Mesendoderm (in vitro differentiated cells): ENCODE measurements around the gene BPIFB3.

Experiments
- DNase-seq: peaks from one replicate; pipeline ENCODE4 v3.0.0; 2013
- H2AK5ac ChIP-seq: 2 replicates; pipeline ENCODE4 v1.6.1; 2013; ENCODE audit warnings: low read length, inconsistent platforms
- H2BK120ac ChIP-seq: 2 replicates; pipeline ENCODE4 v1.6.1; 2013; ENCODE audit warnings: low read depth, mild to moderate bottlenecking, low read length, moderate library complexity, mixed read lengths
- H2BK15ac ChIP-seq: replicated peaks from 2 replicates; pipeline ENCODE4 v1.6.1; 2013; ENCODE audit warnings: low read depth, mild to moderate bottlenecking, moderate library complexity
- H2BK5ac ChIP-seq: 2 replicates; pipeline ENCODE4 v1.6.1; 2013; ENCODE audit warnings: low read length, inconsistent platforms
- H3K18ac ChIP-seq: 2 replicates; pipeline ENCODE4 v1.6.1; 2013; ENCODE audit warnings: mild to moderate bottlenecking, low read length, mixed read lengths
- H3K23ac ChIP-seq: one replicate; pipeline ENCODE4 v1.6.1; 2013; ENCODE audit warnings: low read length
- H3K27ac ChIP-seq: 2 replicates; pipeline ENCODE4 v1.5.1; 2013; ENCODE audit warnings: low read depth, mild to moderate bottlenecking, inconsistent platforms, low read length, moderate library complexity
- H3K27me3 ChIP-seq: 2 replicates; pipeline ENCODE4 v1.6.1; 2013; ENCODE audit warnings: low read length, control low read depth, mild to moderate bottlenecking, inconsistent platforms; ENCODE audit not compliant: insufficient read depth, poor library complexity
- H3K36me3 ChIP-seq: 2 replicates; pipeline ENCODE4 v1.6.1; 2013; ENCODE audit warnings: low read length, inconsistent platforms; ENCODE audit not compliant: control insufficient read depth, insufficient read depth
- H3K4ac ChIP-seq: one replicate; pipeline ENCODE4 v1.6.1; 2013; ENCODE audit warnings: low read depth, mild to moderate bottlenecking, low read length, moderate library complexity
- H3K4me1 ChIP-seq: 2 replicates; pipeline ENCODE4 v1.6.1; 2013; ENCODE audit warnings: low read depth, low read length, inconsistent platforms; ENCODE audit not compliant: control insufficient read depth
- H3K4me2 ChIP-seq: 2 replicates; pipeline ENCODE4 v1.6.1; 2013; ENCODE audit warnings: low read length
- H3K4me3 ChIP-seq: 2 replicates; pipeline ENCODE4 v1.5.1; 2013; ENCODE audit warnings: mild to moderate bottlenecking, low read length
- H3K56ac ChIP-seq: one replicate; pipeline ENCODE4 v1.6.1; 2013; ENCODE audit warnings: low read length
- H3K79me1 ChIP-seq: 2 replicates; pipeline ENCODE4 v1.6.1; 2013; ENCODE audit warnings: low read length, inconsistent platforms
- H3K79me2 ChIP-seq: 2 replicates; pipeline ENCODE4 v1.6.1; 2013; ENCODE audit warnings: mild to moderate bottlenecking, low read length; ENCODE audit not compliant: control insufficient read depth, insufficient read depth
- H3K9ac ChIP-seq: 2 replicates; pipeline ENCODE4 v1.6.1; 2013; ENCODE audit warnings: low read length, inconsistent platforms
- H4K5ac ChIP-seq: one replicate; pipeline ENCODE4 v1.6.1; 2013; ENCODE audit warnings: low read length
- H4K8ac ChIP-seq: one replicate; pipeline ENCODE4 v1.6.1; 2013; ENCODE audit warnings: low read depth, mild to moderate bottlenecking, control low read depth, low read length, moderate library complexity
- WGBS: extraction: QIAGEN DNeasy Blood & Tissue Kit; methylation state at CpG from one replicate; pipeline ENCODE4 v1.1.7; 2013; ENCODE audit warnings: low lambda C conversion rate, missing lambda C conversion rate; ENCODE audit not compliant: insufficient coverage; ENCODE audit errors: extremely low coverage; 5-methylcytosine and 5-hydroxymethylcytosine counted together

The BPIFB3 gene

DNA sequence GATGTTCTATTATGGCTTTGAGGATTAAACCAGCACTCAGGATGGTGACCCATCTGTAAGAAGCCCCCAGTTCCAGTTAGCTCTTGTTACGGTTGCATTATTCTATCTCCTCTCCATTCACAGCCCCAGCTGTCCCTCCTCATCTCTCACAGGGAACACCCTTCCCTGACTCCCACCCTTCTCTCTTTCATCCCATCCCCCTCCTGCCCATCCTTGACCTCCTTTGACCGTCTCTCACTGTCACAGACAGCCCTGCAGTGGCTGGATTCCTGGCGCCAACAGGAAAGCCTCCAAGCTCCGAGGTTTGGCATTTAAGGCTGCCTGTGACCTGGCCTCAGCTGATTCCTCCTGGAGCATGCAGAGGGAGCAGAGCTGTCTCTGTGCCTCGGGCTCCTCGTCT lies 21.6 kb downstream of the BPIFB3 start:
- Histone ChIP-seq H3K27me3 (no peaks in the 10 kb centered on the region), H3K23ac (no peak overlapping the region)
- WGBS: no CpG with 5 or more reads among the region's 6 CpGs

DNA sequence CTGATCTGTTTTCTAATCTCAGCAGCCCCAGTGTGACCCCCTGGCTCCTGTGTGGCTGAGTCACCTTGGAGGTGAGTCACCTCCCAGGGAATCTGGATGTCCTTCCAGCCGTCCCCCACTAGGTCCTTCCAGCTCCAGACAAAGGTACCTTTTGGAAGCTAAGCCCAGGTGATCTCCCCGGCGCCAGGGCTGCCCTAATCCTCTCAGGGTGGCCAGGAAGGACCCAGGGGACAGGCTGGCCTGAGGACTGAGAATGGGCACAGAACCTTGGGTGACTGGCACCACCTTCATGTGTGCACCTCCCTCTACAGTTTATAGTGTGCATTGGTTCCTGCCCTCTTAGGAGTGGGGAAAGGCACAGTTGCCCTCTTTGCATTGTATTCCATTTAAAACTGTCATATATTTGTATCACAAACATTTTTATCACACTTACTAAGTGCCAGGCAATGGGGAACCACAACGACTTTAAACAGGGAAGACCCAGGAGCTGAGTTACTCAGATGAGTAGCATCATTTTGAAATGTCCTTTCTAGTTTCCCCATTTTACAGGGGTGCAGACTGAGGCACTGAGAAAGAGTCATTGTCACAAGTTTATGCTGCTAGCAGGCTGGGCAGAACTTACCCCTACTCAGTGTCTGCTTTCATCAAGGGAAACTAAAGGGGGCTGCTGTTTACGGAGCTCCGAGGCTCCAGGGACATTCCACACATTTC lies 23.1 kb downstream of the BPIFB3 start:
- Histone ChIP-seq H4K8ac (no peak overlapping the region), H3K4me3 (no peak overlapping the region), H3K4me1 (no peaks in the 10 kb centered on the region), H2BK120ac (no peak overlapping the region), H3K79me1 (no peaks in the 10 kb centered on the region), H3K18ac (peak overlapping the region; percentile 19), H3K4me2 (no peak overlapping the region), H2BK5ac (no peak overlapping the region), H3K79me2 (no peaks in the 10 kb centered on the region), H3K36me3 (no peaks in the 10 kb centered on the region), H2AK5ac (no peak overlapping the region), H3K27me3 (no peaks in the 10 kb centered on the region), H3K9ac (no peak overlapping the region), H3K27ac (no peak overlapping the region), H3K23ac (no peak overlapping the region), H2BK15ac (no peak overlapping the region), H3K4ac (no peak overlapping the region), H3K56ac (no peak overlapping the region), H4K5ac (no peak overlapping the region)
- no CpG with 5 or more reads among the region's 6 CpGs for WGBS
- DNase-seq: peak; percentile 86

More for the DNA sequence above, 21.6 kb downstream of the BPIFB3 start:
- H3K56ac ChIP-seq: peak overlapping the region; percentile 63
- no peak overlapping the region for H3K27ac ChIP-seq
- H2BK5ac ChIP-seq: no peak overlapping the region
- no peaks in the 10 kb centered on the region for H3K4me1 ChIP-seq
- H3K79me2 ChIP-seq: no peaks in the 10 kb centered on the region
- H4K5ac ChIP-seq: no peak overlapping the region
- no peak overlapping the region for H2AK5ac ChIP-seq
- no peak overlapping the region for H3K4me3 ChIP-seq
- no peak overlapping the region for H3K4ac ChIP-seq
- no peak overlapping the region for H4K8ac ChIP-seq
- DNase-seq: no peak
- no peak overlapping the region for H2BK15ac ChIP-seq
- no peak overlapping the region for H2BK120ac ChIP-seq
- no peaks in the 10 kb centered on the region for H3K79me1 ChIP-seq
- H3K36me3 ChIP-seq: no peaks in the 10 kb centered on the region
- H3K18ac ChIP-seq: no peak overlapping the region
- H3K4me2 ChIP-seq: no peak overlapping the region
- no peak overlapping the region for H3K9ac ChIP-seq

DNA sequence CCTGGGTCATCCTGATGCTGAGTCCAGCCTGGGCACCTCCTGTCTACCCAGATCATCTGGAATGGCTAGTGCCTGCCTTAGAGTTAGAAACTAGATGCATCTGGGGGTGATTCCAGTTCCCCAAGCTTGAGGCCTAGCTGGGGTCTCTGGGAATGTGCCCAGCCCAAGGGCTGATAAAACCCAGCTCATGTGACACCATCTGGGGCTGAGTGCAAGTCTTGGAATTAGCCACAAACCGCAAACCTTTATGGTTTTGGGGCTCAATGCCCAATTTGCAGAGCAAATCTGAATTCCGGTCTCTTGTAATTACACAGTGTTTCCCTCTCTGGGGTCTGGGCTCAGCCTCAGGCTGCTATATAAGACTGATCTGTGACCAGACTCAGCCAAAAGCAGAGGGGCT lies 25.6 kb downstream of the BPIFB3 start, which contains the start of gene BPIFB4:
BPIFB4 (plus strand) TSS at position 385 of the 400 bp plus-strand sequence. CDS start 1,884 bp downstream, outside the sequence.
- no peak within 1 kb of the TSS for H4K8ac ChIP-seq
- H4K5ac ChIP-seq: no peak within 1 kb of the TSS
- DNase-seq: no peak
- no peaks in the 10 kb centered on the region for H3K36me3 ChIP-seq
- H2AK5ac ChIP-seq: no peak within 1 kb of the TSS
- H3K27me3 ChIP-seq: no peaks in the 10 kb centered on the region
- H2BK120ac ChIP-seq: no peak within 1 kb of the TSS
- H3K79me1 ChIP-seq: no peaks in the 10 kb centered on the region
- H3K18ac ChIP-seq: no peak within 1 kb of the TSS
- H2BK5ac ChIP-seq: no peak within 1 kb of the TSS
- no peak within 1 kb of the TSS for H3K4me2 ChIP-seq
- no peak within 1 kb of the TSS for H3K23ac ChIP-seq
- H3K4me3 ChIP-seq: no peak within 1 kb of the TSS
- H2BK15ac ChIP-seq: no peak within 1 kb of the TSS
- no peak within 1 kb of the TSS for H3K56ac ChIP-seq
- H3K27ac ChIP-seq: no peak within 1 kb of the TSS
- H3K4ac ChIP-seq: no peak within 1 kb of the TSS
- H3K9ac ChIP-seq: no peak within 1 kb of the TSS
- no peaks in the 10 kb centered on the region for H3K79me2 ChIP-seq
- H3K4me1 ChIP-seq: no peaks in the 10 kb centered on the region
- WGBS: no CpG with 5 or more reads among the region's 2 CpGs

DNA sequence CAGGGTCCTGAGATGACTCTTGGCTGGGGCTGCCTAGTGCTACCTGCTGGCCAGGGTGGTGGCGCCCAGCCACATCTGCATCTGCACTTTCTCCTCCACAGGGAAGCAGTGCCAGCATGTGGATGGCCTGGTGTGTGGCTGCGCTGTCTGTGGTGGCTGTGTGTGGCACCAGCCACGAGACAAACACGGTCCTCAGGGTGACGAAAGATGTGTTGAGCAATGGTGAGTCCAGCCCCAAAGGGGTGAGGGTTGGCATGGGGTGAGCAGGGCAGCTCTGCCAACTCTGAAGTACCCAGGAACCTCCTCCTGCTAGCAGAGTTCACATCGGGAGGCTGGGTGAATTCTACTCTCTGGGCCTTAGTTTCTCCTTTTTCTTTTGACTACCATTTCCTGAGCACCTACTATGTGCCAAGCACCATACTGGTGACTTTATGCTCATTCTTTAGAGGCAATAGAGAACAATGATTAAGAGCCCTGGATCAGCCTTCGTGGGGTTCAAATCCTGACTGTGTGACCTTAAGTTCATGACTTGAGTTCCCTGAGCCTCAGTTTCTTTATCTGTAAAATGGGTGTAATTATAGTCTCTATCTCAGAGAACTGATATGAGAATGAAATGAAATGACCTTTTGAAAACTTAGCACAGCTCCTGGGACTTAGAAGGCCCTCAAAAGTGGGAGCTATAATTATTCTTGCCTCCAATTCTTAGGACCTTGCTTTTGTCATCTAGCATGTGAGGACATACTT lies 27.9 kb downstream of the BPIFB3 start:
- Histone ChIP-seq H3K4me1 (no peaks in the 10 kb centered on the region), H3K4ac (no peak overlapping the region), H3K27ac (no peak overlapping the region), H3K79me2 (no peaks in the 10 kb centered on the region), H3K4me2 (no peak overlapping the region), H3K36me3 (no peaks in the 10 kb centered on the region), H3K56ac (no peak overlapping the region), H3K4me3 (no peak overlapping the region), H4K8ac (no peak overlapping the region), H4K5ac (no peak overlapping the region), H3K23ac (no peak overlapping the region), H3K27me3 (no peaks in the 10 kb centered on the region), H2BK5ac (no peak overlapping the region), H3K79me1 (no peaks in the 10 kb centered on the region), H2BK15ac (no peak overlapping the region), H2AK5ac (no peak overlapping the region), H3K9ac (no peak overlapping the region), H2BK120ac (no peak overlapping the region), H3K18ac (no peak overlapping the region)
- DNase-seq: no peak
- no CpG with 5 or more reads among the region's 7 CpGs for WGBS

DNA sequence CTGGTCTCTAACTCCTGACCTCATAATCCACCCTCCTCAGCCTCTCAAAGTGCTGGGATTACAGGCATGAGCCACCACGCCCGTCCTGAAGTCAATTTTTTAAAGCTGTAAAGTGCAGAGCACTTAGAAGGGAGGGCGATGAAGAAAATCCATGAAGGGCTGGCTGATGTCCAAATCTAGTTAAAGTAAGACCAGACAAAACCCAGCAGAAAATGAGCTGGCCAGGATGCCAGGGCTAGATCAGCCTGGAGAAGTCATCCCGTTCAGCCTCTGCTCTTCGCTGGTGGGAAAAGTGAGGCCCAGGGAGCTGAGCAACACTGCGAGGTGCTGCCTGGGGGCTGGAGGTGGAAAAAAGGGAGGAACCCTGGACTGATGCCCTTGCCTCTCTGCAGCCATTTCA lies 28.8 kb downstream of the BPIFB3 start:
- WGBS: no CpG with 5 or more reads among the region's 6 CpGs
- Histone ChIP-seq H3K23ac (no peak overlapping the region), H3K79me2 (no peaks in the 10 kb centered on the region)

More for the DNA sequence above, 28.8 kb downstream of the BPIFB3 start:
- Histone ChIP-seq H3K4me2 (no peak overlapping the region), H3K4me3 (no peak overlapping the region), H4K8ac (no peak overlapping the region), H3K27ac (no peak overlapping the region), H3K79me1 (no peaks in the 10 kb centered on the region), H3K56ac (no peak overlapping the region), H3K36me3 (no peaks in the 10 kb centered on the region), H3K4me1 (no peaks in the 10 kb centered on the region), H3K9ac (no peak overlapping the region), H2BK5ac (no peak overlapping the region), H3K4ac (no peak overlapping the region), H2BK15ac (no peak overlapping the region), H4K5ac (no peak overlapping the region), H2BK120ac (no peak overlapping the region), H2AK5ac (no peak overlapping the region), H3K27me3 (no peaks in the 10 kb centered on the region), H3K18ac (no peak overlapping the region)
- DNase-seq: no peak
